GM23338 (cell line): Measurements from ENCODE around the gene SULT1B1.

Experiments used
- CREB1 ChIP-seq: fragments of 250-450 bp; sonication (Bioruptor Pico); IDR thresholded peaks from 2 replicates; pipeline ENCODE4 v1.5.0; 2020; ENCODE audit warnings: low read depth, mild to moderate bottlenecking, moderate library complexity
- CTCF ChIP-seq, 2 experiments: fragments of 200-600 bp in 1 of 2; sonication (generic) in 1 of 2; conservative IDR thresholded peaks; 2 replicates each; pipeline versions ENCODE4 v1.5.1 to v1.6.1; 2016 to 2017; ENCODE audit warnings: antibody characterized with exemption in 2 of 2, low read depth in 2 of 2, mild to moderate bottlenecking in 2 of 2, moderate library complexity in 1 of 2
- ETS1 ChIP-seq: IDR thresholded peaks from 2 replicates; pipeline ENCODE4 v1.6.1; 2016; ENCODE audit warnings: antibody characterized with exemption
- EZH2 ChIP-seq: fragments of 200-600 bp; sonication (generic); IDR thresholded peaks from one replicate; pipeline ENCODE4 v1.8.0; 2017; ENCODE audit warnings: antibody characterized with exemption, mild to moderate bottlenecking, low read depth; ENCODE audit not compliant: unreplicated experiment
- EZH2phosphoT487 ChIP-seq: fragments of 200-600 bp; sonication (generic); IDR thresholded peaks from one replicate; pipeline ENCODE4 v1.8.1; 2018; ENCODE audit warnings: antibody characterized with exemption; ENCODE audit not compliant: unreplicated experiment
- JUNB ChIP-seq: IDR thresholded peaks from one replicate; pipeline ENCODE4 v1.6.1; 2016; ENCODE audit warnings: antibody characterized with exemption; ENCODE audit not compliant: unreplicated experiment
- NANOG ChIP-seq: IDR thresholded peaks from 2 replicates; pipeline ENCODE4 v1.6.1; 2016; ENCODE audit warnings: antibody characterized with exemption, borderline replicate concordance
- POLR2AphosphoS5 ChIP-seq: IDR thresholded peaks from 2 replicates; pipeline ENCODE4 v1.6.1; 2016; ENCODE audit warnings: antibody characterized with exemption, low read depth
- REST ChIP-seq: IDR thresholded peaks from one replicate; pipeline ENCODE4 v1.6.1; 2018; ENCODE audit warnings: antibody characterized with exemption; ENCODE audit not compliant: unreplicated experiment
- STAT1 ChIP-seq: IDR thresholded peaks from one replicate; pipeline ENCODE4 v1.6.1; 2016; ENCODE audit warnings: antibody characterized with exemption; ENCODE audit not compliant: unreplicated experiment
- ZNF114 ChIP-seq: fragments of 250-450 bp; sonication (Bioruptor Pico); IDR thresholded peaks from 2 replicates; pipeline ENCODE4 v1.5.0; 2020; ENCODE audit warnings: mild to moderate bottlenecking, moderate library complexity
- ZNF331 ChIP-seq: fragments of 250-450 bp; sonication (Bioruptor Pico); IDR thresholded peaks from 2 replicates; pipeline ENCODE4 v1.5.0; 2020; ENCODE audit warnings: low read depth, mild to moderate bottlenecking, moderate library complexity
- ZNF462 ChIP-seq: fragments of 250-450 bp; sonication (Bioruptor Pico); IDR thresholded peaks from 2 replicates; pipeline ENCODE4 v1.5.0; 2020; ENCODE audit warnings: mild to moderate bottlenecking, moderate library complexity

- TF ChIP-seq CTCF (conservative IDR thresholded peaks at IDR 0.05; ENCODE audit: low read depth in 2 of 2) = no peak
- no peak for TF ChIP-seq EZH2
- no peak for TF ChIP-seq ZNF114 (CRISPR knock-in tag)
- no peak for TF ChIP-seq ETS1
- no peak for TF ChIP-seq POLR2AphosphoS5
- TF ChIP-seq ZNF331 (CRISPR knock-in tag) = no peak
- no peak for TF ChIP-seq EZH2phosphoT487
- TF ChIP-seq CREB1 (CRISPR knock-in tag) = no peak
- no peak for TF ChIP-seq JUNB
- no peak for TF ChIP-seq REST
- no peak for TF ChIP-seq STAT1
- no peak for TF ChIP-seq ZNF462 (CRISPR knock-in tag)
- no peak for TF ChIP-seq NANOG
These were observed 52.6 kb downstream of the SULT1B1 start for GRCh38 chr4:69707807-69708206.
